GM12801 (cell line): ENCODE data around the gene EXO5.

Experiments
- TF ChIP-seq, protein P1 (sequence below): IDR thresholded peaks from one replicate; pipeline ENCODE4 v1.5.1; 2011; ENCODE audit warnings: control low read depth; ENCODE audit not compliant: insufficient read length; ENCODE audit errors: extremely low read depth

EXO5 gene

GRCh38 chr1:40562185-40562584 is 53.6 kb downstream of the EXO5 start:
- TF ChIP-seq, protein P1, sequence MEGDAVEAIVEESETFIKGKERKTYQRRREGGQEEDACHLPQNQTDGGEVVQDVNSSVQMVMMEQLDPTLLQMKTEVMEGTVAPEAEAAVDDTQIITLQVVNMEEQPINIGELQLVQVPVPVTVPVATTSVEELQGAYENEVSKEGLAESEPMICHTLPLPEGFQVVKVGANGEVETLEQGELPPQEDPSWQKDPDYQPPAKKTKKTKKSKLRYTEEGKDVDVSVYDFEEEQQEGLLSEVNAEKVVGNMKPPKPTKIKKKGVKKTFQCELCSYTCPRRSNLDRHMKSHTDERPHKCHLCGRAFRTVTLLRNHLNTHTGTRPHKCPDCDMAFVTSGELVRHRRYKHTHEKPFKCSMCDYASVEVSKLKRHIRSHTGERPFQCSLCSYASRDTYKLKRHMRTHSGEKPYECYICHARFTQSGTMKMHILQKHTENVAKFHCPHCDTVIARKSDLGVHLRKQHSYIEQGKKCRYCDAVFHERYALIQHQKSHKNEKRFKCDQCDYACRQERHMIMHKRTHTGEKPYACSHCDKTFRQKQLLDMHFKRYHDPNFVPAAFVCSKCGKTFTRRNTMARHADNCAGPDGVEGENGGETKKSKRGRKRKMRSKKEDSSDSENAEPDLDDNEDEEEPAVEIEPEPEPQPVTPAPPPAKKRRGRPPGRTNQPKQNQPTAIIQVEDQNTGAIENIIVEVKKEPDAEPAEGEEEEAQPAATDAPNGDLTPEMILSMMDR: no peak

DNA sequence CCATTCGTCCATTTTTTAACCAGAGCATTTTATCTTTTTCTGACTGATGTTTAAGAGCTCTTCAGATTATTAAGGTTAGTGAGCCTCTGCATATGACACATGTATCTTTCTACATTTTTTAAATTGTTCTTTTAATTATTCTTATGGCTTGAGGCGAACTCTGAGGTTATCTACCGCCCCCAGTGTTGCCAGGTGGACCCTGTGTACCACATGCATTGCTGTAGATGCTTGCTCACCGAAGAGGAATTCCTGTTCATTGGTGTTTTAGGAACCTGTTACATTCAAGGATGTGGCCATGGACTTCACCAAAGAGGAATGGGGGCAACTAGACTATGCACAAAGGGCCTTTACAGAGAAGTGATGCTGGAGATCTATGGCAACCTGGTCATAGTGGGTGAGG is 54.7 kb downstream of the EXO5 start:
- TF ChIP-seq, protein P1: no peak

- TF ChIP-seq, protein P1: no peak
These were observed 55.9 kb downstream of the EXO5 start for GRCh38 chr1:40564506-40564905.

- TF ChIP-seq, protein P1: no peak
These were observed 56.3 kb downstream of the EXO5 start for GRCh38 chr1:40564913-40565312.
